ENCODE data around the gene VANGL1. TPM values are rescaled to one million over a fixed set of nuclear protein-coding genes. Genes with fewer than 3 reads are reported as not detected.

VANGL1 gene
- total RNA-seq, 2 experiments from 2014 or later = 1.9 to 2.7 TPM

DNA sequence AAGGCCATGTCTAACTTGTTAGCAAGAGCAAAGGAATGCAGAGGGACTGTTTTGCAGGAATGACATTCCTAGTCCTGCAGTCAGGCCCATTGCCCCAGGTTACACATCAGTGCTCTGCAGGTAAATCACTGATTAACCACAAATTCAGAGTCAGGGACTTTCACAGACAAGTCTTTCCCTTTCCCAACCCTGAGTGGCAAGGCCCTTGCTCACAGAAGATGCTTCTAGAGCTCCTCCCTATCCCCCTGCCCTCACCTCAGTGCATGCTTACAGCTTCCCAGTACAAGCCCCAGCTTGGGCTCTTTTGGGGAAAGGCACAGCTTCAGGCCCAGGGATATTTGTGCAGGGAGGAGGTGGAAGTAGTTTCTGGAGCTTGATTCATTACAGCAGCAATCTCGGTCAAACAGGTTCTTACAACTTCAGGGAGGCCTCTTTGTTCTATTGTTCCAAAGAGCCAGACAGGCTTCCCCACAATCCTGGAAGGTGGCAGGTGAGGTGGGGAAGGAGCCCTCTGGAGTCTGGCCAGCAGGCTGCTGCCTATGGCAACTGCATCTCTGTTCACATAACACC lies 72.9 kb downstream of the VANGL1 start:
- Mint-ChIP-seq H3K4me1 (ENCODE audit: low read depth) (no peaks in the 10 kb centered on the region), H3K4me3 (no peak overlapping the region), H3K9me3 (no peaks in the 10 kb centered on the region), H3K27me3 (peaks cover 4% of the 10 kb centered on the region), H3K27ac (no peak overlapping the region), H3K36me3 (ENCODE audit: low read depth) (no peaks in the 10 kb centered on the region)
- TF ChIP-seq, protein P1, sequence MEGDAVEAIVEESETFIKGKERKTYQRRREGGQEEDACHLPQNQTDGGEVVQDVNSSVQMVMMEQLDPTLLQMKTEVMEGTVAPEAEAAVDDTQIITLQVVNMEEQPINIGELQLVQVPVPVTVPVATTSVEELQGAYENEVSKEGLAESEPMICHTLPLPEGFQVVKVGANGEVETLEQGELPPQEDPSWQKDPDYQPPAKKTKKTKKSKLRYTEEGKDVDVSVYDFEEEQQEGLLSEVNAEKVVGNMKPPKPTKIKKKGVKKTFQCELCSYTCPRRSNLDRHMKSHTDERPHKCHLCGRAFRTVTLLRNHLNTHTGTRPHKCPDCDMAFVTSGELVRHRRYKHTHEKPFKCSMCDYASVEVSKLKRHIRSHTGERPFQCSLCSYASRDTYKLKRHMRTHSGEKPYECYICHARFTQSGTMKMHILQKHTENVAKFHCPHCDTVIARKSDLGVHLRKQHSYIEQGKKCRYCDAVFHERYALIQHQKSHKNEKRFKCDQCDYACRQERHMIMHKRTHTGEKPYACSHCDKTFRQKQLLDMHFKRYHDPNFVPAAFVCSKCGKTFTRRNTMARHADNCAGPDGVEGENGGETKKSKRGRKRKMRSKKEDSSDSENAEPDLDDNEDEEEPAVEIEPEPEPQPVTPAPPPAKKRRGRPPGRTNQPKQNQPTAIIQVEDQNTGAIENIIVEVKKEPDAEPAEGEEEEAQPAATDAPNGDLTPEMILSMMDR (IDR thresholded peaks at IDR 0.05) = no peak
- DNase-seq (no peak), ATAC-seq (no peak)
- POLR2A ChIA-PET = interaction anchor here (0.7 kb wide), 1 partner anchor 229 kb away, joined by 3 read pairs; no protein-coding TSS in a partner anchor
- intact Hi-C loops (cut with micrococcal nuclease) = loop anchor here (5.0 kb wide), 1 partner anchor 58 kb away; no protein-coding TSS in a partner anchor
- CTCF ChIA-PET = no interaction called here

DNA sequence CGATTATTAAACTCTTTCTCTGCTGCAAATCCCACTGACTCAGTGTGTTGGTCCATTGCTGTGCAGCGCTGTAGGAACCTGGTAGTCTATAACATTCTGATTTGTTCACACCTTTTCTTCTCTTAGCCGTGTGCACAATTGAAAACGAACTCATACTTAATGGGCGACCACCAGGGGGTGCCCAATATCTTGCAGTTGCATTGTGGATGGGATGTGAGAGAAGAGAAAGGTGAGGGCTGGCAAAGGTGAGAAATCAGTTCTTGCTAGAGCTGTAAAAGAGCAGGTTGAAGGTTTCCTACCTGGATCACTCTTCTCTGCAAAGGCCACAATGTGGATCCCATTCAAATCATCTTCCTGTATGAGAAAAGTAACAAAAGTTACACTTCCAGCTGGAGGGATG lies 75.8 kb downstream of the VANGL1 start:
- POLR2A ChIA-PET = no interaction called here
- intact Hi-C loops (cut with micrococcal nuclease) = loop anchor here (5.0 kb wide), 1 partner anchor 55 kb away; no protein-coding TSS in a partner anchor
- Mint-ChIP-seq H3K36me3 (ENCODE audit: low read depth) (no peaks in the 10 kb centered on the region), H3K4me3 (no peak overlapping the region), H3K27me3 (peaks cover 2% of the 10 kb centered on the region), H3K9me3 (no peaks in the 10 kb centered on the region), H3K4me1 (ENCODE audit: low read depth) (no peaks in the 10 kb centered on the region), H3K27ac (no peak overlapping the region)
- TF ChIP-seq, protein P1 (IDR thresholded peaks at IDR 0.05) = peak; percentile 22
- ATAC-seq (no peak), DNase-seq (peak; percentile 65)
- CTCF ChIA-PET = interaction anchor here (0.7 to 3.6 kb wide), 5 partner anchors 10 to 263 kb away, joined by 3 to 30 read pairs (median 3); no protein-coding TSS in a partner anchor

DNA sequence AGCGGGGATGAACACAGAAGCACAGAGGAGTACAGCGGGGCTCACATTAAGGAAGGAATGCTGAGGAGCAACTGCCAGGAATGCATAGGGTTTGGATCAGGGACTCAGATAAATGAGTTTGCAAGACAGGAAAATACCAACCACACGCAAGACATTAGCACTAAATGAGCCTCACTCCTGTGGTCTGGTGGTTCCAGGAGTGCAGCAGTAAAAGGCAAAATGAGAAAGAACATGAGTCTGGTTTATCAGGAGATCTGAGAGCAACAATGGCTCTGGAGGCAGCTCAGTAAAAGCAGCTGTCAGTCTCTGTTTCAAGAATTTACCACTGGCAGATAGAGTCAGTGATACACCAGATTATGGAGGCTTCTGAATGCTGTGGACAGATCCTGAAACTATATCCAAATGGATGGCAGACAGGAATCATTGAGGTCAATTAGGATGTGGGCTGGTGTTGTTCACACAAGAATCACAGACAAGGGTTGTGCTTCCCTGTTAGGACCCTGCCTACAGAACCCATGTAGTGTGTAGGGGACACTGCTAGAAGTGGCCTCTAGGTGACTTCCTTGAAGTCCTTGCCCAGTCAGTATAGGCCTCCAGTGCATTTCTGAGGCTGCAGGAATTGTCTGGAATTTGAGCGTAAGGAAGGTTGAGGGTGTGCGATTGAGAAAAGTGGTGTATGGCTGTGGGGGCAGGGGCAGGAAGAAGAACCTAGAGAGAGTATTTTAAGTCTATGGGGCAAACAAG lies 76.4 kb downstream of the VANGL1 start:
- DNase-seq (no peak), ATAC-seq (no peak)
- Mint-ChIP-seq H3K27me3 (peaks cover 2% of the 10 kb centered on the region), H3K27ac (no peak overlapping the region), H3K36me3 (ENCODE audit: low read depth) (no peaks in the 10 kb centered on the region), H3K4me1 (ENCODE audit: low read depth) (no peaks in the 10 kb centered on the region), H3K9me3 (no peaks in the 10 kb centered on the region), H3K4me3 (no peak overlapping the region)
- intact Hi-C loops (cut with micrococcal nuclease) = loop anchor here (5.0 kb wide), 1 partner anchor 54 kb away; no protein-coding TSS in a partner anchor
- ChIA-PET CTCF (interaction anchor here (0.7 to 3.6 kb wide), 5 partner anchors 10 to 263 kb away, joined by 3 to 30 read pairs (median 3); no protein-coding TSS in a partner anchor), POLR2A (no interaction called here)
- TF ChIP-seq, protein P1 (IDR thresholded peaks at IDR 0.05) = no peak

DNA sequence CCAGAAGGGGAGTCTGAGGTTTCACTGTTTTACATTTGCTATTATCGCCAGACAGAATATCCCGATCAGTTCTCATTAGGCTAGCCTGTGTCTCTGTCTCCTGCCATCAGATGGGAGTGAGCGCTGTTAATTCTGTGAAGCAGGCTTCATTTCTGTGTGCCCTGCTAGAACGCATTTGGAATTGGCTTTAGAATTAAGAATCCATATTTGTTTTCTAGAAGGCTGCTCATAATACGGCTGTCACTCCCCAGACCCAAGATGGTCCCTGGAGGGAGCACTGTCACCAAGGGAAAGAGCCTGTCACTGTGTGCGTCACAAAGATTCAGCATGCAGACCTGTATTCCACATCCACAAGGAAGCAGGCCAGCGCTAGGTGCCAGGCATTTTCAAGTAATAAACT lies 77.5 kb downstream of the VANGL1 start:
- H3K9me3 Mint-ChIP-seq = no peaks in the 10 kb centered on the region
- ATAC-seq (no peak), DNase-seq (no peak)
- TF ChIP-seq, protein P1 (IDR thresholded peaks at IDR 0.05) = no peak
- H3K36me3 Mint-ChIP-seq (ENCODE audit: low read depth) = no peaks in the 10 kb centered on the region
- H3K27ac Mint-ChIP-seq = no peak overlapping the region
- ChIA-PET POLR2A (no interaction called here), CTCF (interaction anchor here (3.6 kb wide), 1 partner anchor 12 kb away, joined by 30 read pairs; no protein-coding TSS in a partner anchor)
- intact Hi-C loops (cut with micrococcal nuclease) = loop anchor here (5.0 kb wide), 1 partner anchor 53 kb away; no protein-coding TSS in a partner anchor
- peaks cover 2% of the 10 kb centered on the region for H3K27me3 Mint-ChIP-seq
- H3K4me1 Mint-ChIP-seq (ENCODE audit: low read depth) = no peaks in the 10 kb centered on the region
- no peak overlapping the region for H3K4me3 Mint-ChIP-seq

DNA sequence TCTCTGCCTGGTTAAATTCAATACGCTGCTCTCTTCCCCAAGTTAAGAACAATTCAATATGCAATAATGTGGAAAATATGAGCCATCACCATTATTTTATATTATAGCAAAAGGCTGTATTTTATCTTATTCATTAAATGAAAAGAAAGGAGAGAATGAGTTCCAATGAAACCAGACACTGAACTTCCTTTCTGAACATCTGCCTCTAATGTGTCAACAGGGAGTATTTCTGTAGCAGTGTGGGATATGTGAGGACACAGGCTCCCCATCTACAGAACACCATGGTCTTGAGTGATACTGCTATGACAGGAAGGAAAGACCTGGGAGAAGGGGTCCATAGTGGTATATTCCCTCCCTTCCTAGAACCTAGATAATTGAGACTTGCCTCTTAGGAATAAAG lies 80.5 kb downstream of the VANGL1 start:
- ChIA-PET CTCF (no interaction called here), POLR2A (no interaction called here)
- Mint-ChIP-seq H3K36me3 (ENCODE audit: low read depth) (no peaks in the 10 kb centered on the region), H3K4me1 (ENCODE audit: low read depth) (no peaks in the 10 kb centered on the region), H3K27me3 (peaks cover under 1% of the 10 kb centered on the region), H3K4me3 (no peak overlapping the region), H3K27ac (no peak overlapping the region), H3K9me3 (no peaks in the 10 kb centered on the region)
- TF ChIP-seq, protein P1 (IDR thresholded peaks at IDR 0.05) = no peak
- intact Hi-C loops (cut with micrococcal nuclease) = no loop called here
- ATAC-seq = no peak
- no peak for DNase-seq
